H1 (cell line): ENCODE data around the gene PRR16. TPM values are rescaled to one million over a fixed set of nuclear protein-coding genes. Genes with fewer than 3 reads are reported as not detected.

Experiments
- CTCF ChIA-PET: fragments of 300-600 bp; sonication (Branson Sonifier 250); formaldehyde crosslinking; loops from one replicate; lab custom pipeline; 2021; ENCODE audit not compliant: partially characterized antibody; lab: Charles Lee
- POLR2A ChIA-PET: fragments of 300-600 bp; sonication (Branson Sonifier 250); formaldehyde crosslinking; loops from one replicate; lab custom pipeline; 2021; ENCODE audit warnings: inconsistent platforms; ENCODE audit not compliant: partially characterized antibody; lab: Charles Lee
- DNase-seq, 2 experiments: peaks; one replicate each; pipeline versions ENCODE4 v3.0.0 to v3.0.0-alpha.2; 2010 to 2022; ENCODE audit warnings: low spot score in 2 of 2, low read depth in 1 of 2, mixed read lengths in 1 of 2
- FAIRE-seq: peaks from 2 replicates; lab custom pipeline; 2011; peaks lifted over from hg19 to GRCh38; lab: Jason Lieb, UNC
- H2AFZ ChIP-seq: 2 replicates; pipeline ENCODE4 v1.8.1; 2012; ENCODE audit warnings: low read length, inconsistent platforms
- H2AK5ac ChIP-seq: 2 replicates; pipeline ENCODE4 v1.6.1; 2013; ENCODE audit warnings: low read depth, low read length
- H2BK120ac ChIP-seq: replicated peaks from 2 replicates; pipeline ENCODE3; 2013; ENCODE audit warnings: low read depth, low read length, inconsistent platforms
- H2BK12ac ChIP-seq: 2 replicates; pipeline ENCODE4 v1.6.1; 2013; ENCODE audit warnings: low read depth, low read length
- H2BK15ac ChIP-seq: 2 replicates; pipeline ENCODE4 v1.6.1; 2013; ENCODE audit warnings: low read length
- H2BK20ac ChIP-seq: 2 replicates; pipeline ENCODE4 v1.6.1; 2013; ENCODE audit warnings: low read length
- H2BK5ac ChIP-seq: 2 replicates; pipeline ENCODE4 v1.6.1; 2013; ENCODE audit warnings: low read depth, low read length
- H3K14ac ChIP-seq: 2 replicates; pipeline ENCODE4 v1.6.1; 2013; ENCODE audit warnings: inconsistent platforms; ENCODE audit not compliant: insufficient read length
- H3K18ac ChIP-seq: 2 replicates; pipeline ENCODE4 v1.6.1; 2013; ENCODE audit warnings: low read length; ENCODE audit errors: extremely low read depth
- H3K23ac ChIP-seq: 2 replicates; pipeline ENCODE4 v1.6.1; 2013; ENCODE audit warnings: inconsistent platforms; ENCODE audit not compliant: insufficient read length
- H3K23me2 ChIP-seq: 2 replicates; pipeline ENCODE4 v1.6.1; 2013; ENCODE audit warnings: low read depth, low read length
- H3K27ac ChIP-seq: 2 replicates; pipeline ENCODE4 v1.6.1; 2011; ENCODE audit warnings: low read depth, low read length, inconsistent platforms
- H3K27me3 ChIP-seq, 4 experiments: replicated peaks in 1 of 4; 1 replicate in 1 of 4; 2 replicates in 3 of 4; pipeline versions ENCODE4 v1.6.1 to v1.8.1; 2011 to 2013; ENCODE audit warnings: low read length in 3 of 4, mild to moderate bottlenecking in 3 of 4, inconsistent platforms in 2 of 4, mixed read lengths in 2 of 4, moderate library complexity in 1 of 4; ENCODE audit not compliant: control insufficient read depth in 3 of 4, insufficient read depth in 3 of 4; ENCODE audit errors: extremely low read depth in 1 of 4
- H3K36me3 ChIP-seq, 4 experiments: 2 replicates each; pipeline versions ENCODE4 v1.6.1 to v1.8.1; 2011 to 2013; ENCODE audit warnings: mild to moderate bottlenecking in 4 of 4, low read length in 3 of 4, moderate library complexity in 2 of 4, control low read depth in 1 of 4, inconsistent platforms in 1 of 4; ENCODE audit not compliant: insufficient read depth in 4 of 4, control insufficient read depth in 2 of 4
- H3K4ac ChIP-seq: replicated peaks from 2 replicates; pipeline ENCODE3; 2013; ENCODE audit warnings: low read length, low read depth, mixed read lengths, inconsistent platforms; ENCODE audit not compliant: insufficient read length
- H3K4me1 ChIP-seq, 4 experiments: replicated peaks in 1 of 4; 1 replicate in 1 of 4; 2 replicates in 3 of 4; pipeline versions ENCODE4 v1.6.1 to v1.8.1; 2011 to 2013; ENCODE audit warnings: low read length in 3 of 4, inconsistent platforms in 2 of 4, mixed read lengths in 1 of 4; ENCODE audit not compliant: insufficient read depth in 4 of 4, control insufficient read depth in 3 of 4
- H3K4me2 ChIP-seq, 2 experiments: 2 replicates each; pipeline versions ENCODE4 v1.6.1 to v1.8.1; 2011 to 2013; ENCODE audit warnings: low read depth in 2 of 2, low read length in 2 of 2, control low read depth in 1 of 2, inconsistent platforms in 1 of 2, mild to moderate bottlenecking in 1 of 2; ENCODE audit not compliant: insufficient read depth in 1 of 2
- H3K4me3 ChIP-seq, 4 experiments: fragments of 200-600, 300-600 bp in 1 of 4; sonication (generic), shearing (Covaris generic), sonication (Bioruptor Twin) in 1 of 4; 2 replicates each; pipeline versions ENCODE4 v1.5.1 to v1.8.1; 2011 to 2016; ENCODE audit warnings: low read length in 4 of 4, low read depth in 3 of 4, control low read depth in 2 of 4, inconsistent platforms in 2 of 4, mild to moderate bottlenecking in 2 of 4, mixed read lengths in 1 of 4, moderate library complexity in 1 of 4; ENCODE audit not compliant: insufficient read depth in 2 of 4; ENCODE audit errors: extremely low read depth in 1 of 4
- H3K56ac ChIP-seq: replicated peaks from 2 replicates; pipeline ENCODE3; 2013; ENCODE audit warnings: low read depth, mild to moderate bottlenecking, mixed read lengths, low read length, inconsistent platforms; ENCODE audit not compliant: insufficient read length
- H3K79me1 ChIP-seq: 2 replicates; pipeline ENCODE4 v1.6.1; 2013; ENCODE audit warnings: low read depth, low read length, control low read depth
- H3K79me2 ChIP-seq, 2 experiments: 2 replicates each; pipeline versions ENCODE4 v1.6.1 to v1.8.1; 2012 to 2013; ENCODE audit warnings: low read length in 2 of 2, mild to moderate bottlenecking in 2 of 2, inconsistent platforms in 1 of 2; ENCODE audit not compliant: insufficient read depth in 2 of 2, control insufficient read depth in 1 of 2
- H3K9ac ChIP-seq, 4 experiments: replicated peaks in 1 of 4; 1 replicate in 1 of 4; 2 replicates in 3 of 4; pipeline versions ENCODE4 v1.6.1 to v1.8.1; 2011 to 2013; ENCODE audit warnings: low read depth in 3 of 4, low read length in 3 of 4, control low read depth in 2 of 4, mild to moderate bottlenecking in 2 of 4, moderate library complexity in 2 of 4, inconsistent platforms in 1 of 4; ENCODE audit errors: extremely low read depth in 1 of 4
- H3K9me3 ChIP-seq, 2 experiments: 2 replicates each; pipeline versions ENCODE4 v1.6.1 to v1.8.1; 2012 to 2013; ENCODE audit warnings: mild to moderate bottlenecking in 2 of 2, moderate library complexity in 2 of 2, control low read depth in 1 of 2, inconsistent platforms in 1 of 2, low read depth in 1 of 2, low read length in 1 of 2, mixed read lengths in 1 of 2; ENCODE audit not compliant: insufficient read depth in 2 of 2
- H4K20me1 ChIP-seq, 2 experiments: replicated peaks in 1 of 2; 2 replicates each; pipeline versions ENCODE3 to v1.8.1; 2011 to 2013; ENCODE audit warnings: inconsistent platforms in 2 of 2, low read length in 2 of 2, mild to moderate bottlenecking in 1 of 2; ENCODE audit not compliant: insufficient read depth in 2 of 2, control insufficient read depth in 1 of 2
- H4K5ac ChIP-seq: 2 replicates; pipeline ENCODE4 v1.6.1; 2013; ENCODE audit warnings: low read length, low read depth, mixed read lengths, inconsistent platforms; ENCODE audit not compliant: insufficient read length
- H4K8ac ChIP-seq: 2 replicates; pipeline ENCODE4 v1.8.0; 2013; ENCODE audit warnings: mild to moderate bottlenecking, moderate library complexity, low read length, inconsistent platforms; ENCODE audit not compliant: insufficient read depth; ENCODE audit errors: extremely low read depth
- H4K91ac ChIP-seq: replicated peaks from 2 replicates; pipeline ENCODE3; 2013; ENCODE audit warnings: low read length, mixed read lengths, inconsistent platforms; ENCODE audit not compliant: insufficient read length
- EP300 ChIP-seq, 2 experiments: IDR thresholded peaks; 1 replicate in 1 of 2; 2 replicates in 1 of 2; pipeline ENCODE4 v1.6.1; 2011 to 2012; ENCODE audit warnings: low read depth in 2 of 2, low read length in 2 of 2, mild to moderate bottlenecking in 2 of 2, borderline replicate concordance in 1 of 2, inconsistent platforms in 1 of 2, moderate library complexity in 1 of 2
- HDAC2 ChIP-seq, 2 experiments: fragments of 300-600 bp in 1 of 2; sonication (generic) in 1 of 2; IDR thresholded peaks; 2 replicates each; pipeline ENCODE4 v1.6.1; 2011 to 2012; ENCODE audit warnings: low read depth in 2 of 2, low read length in 2 of 2, mild to moderate bottlenecking in 2 of 2, moderate library complexity in 2 of 2, borderline replicate concordance in 1 of 2, inconsistent platforms in 1 of 2
- SUZ12 ChIP-seq: fragments of 200-600 bp; sonication (generic); IDR thresholded peaks from 2 replicates; pipeline ENCODE4 v1.6.1; 2012; ENCODE audit warnings: mild to moderate bottlenecking, inconsistent platforms, low read length, moderate library complexity, mixed read lengths
- WGBS, 2 experiments: shearing (Covaris generic) in 1 of 2; methylation state at CpG; one replicate each; pipeline versions ENCODE4 v1.1.6 to v1.1.7; 2013 to 2015; ENCODE audit warnings: low lambda C conversion rate in 2 of 2, mixed read lengths in 2 of 2, inconsistent platforms in 1 of 2, low coverage in 1 of 2, missing lambda C conversion rate in 1 of 2; ENCODE audit not compliant: insufficient replicate concordance in 2 of 2, insufficient coverage in 1 of 2, insufficient read length in 1 of 2; ENCODE audit errors: extremely low coverage in 1 of 2, missing lambda C conversion rate in 1 of 2; 5-methylcytosine and 5-hydroxymethylcytosine counted together
- polyA plus RNA-seq, 7 experiments: library from polyadenylated mRNA; depleted of rRNA in 3 of 7; stranded (reverse) in 5 of 7; unstranded in 2 of 7; fragments of >200 nt in 5 of 7; fragments of 200-250 nt in 2 of 7; gene quantifications; 1 replicate in 5 of 7; 2 replicates in 1 of 7; 4 replicates in 1 of 7; pipeline versions ENCODE4 v1.2.1 to v1.2.3, GENCODE V29; 2011 to 2013; ENCODE audit warnings: missing spikeins in 2 of 7, mixed read lengths in 2 of 7
- total RNA-seq: library from RNA; stranded (reverse); fragmentation: NEBNext Ultra II Directional; extraction: Animal tissue kit (Norgen Biotek cat#: 25700); gene quantifications from 2 replicates; pipeline ENCODE4 v1.2.1, GENCODE V29; 2021

The PRR16 gene
- total and polyA plus RNA-seq, 2 of the 8 experiments (the other 6 are each of a cell fraction or from before 2014, with no cell fraction given): 0.73 to 1.6 TPM

DNA sequence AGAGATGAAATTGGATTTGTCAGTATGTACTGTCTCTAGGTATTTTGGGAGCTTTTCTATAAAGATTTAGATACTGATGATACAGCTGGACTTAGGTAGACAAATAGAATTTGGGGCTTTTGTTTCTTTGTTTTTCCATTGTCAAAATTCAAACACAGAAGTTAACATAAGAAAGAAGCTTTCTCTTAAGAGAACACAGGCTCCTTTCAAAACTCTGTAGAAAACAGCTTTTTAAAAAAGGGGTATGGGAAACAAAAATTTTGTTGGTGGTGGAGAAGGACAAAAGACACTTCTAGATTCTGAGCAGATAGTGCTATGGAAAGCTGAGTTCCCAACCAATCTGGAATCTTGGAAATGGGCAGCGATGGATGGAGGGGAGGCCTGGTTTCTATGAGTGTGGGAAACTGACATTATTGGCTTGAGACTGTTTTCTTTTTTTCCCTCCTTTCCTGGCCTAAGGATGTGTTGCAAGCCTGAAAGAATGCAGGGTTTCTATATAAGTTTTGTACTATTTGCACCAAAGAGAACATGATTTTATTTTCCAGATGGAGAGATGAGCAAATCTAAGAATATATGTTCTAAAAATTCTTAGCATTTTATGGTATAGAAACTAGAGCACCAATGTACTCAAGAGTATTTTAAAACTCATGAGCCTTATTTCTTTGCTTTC is 240.0 kb downstream of the PRR16 start:
- H3K14ac ChIP-seq: no peak overlapping the region
- peak overlapping the region; percentile 81; the same call in 1 of the 2 replicates for H2BK12ac ChIP-seq
- 0% methylated on average over 1 of the region's 1 CpG; no CpG with 5 or more reads in 1 of the 2 experiments for WGBS, 2 experiments
- no peak overlapping the region for H4K8ac ChIP-seq
- H4K20me1 ChIP-seq: no peaks in the 10 kb centered on the region
- H3K23ac ChIP-seq: no peak overlapping the region
- no peak overlapping the region for H2BK15ac ChIP-seq
- H3K36me3 ChIP-seq: peaks cover 0 to 18% (median 2%) of the 10 kb centered on the region in 4 experiments; a peak in 3 of 8 replicates
- H3K79me1 ChIP-seq: no peaks in the 10 kb centered on the region
- no peaks in the 10 kb centered on the region for H3K9me3 ChIP-seq
- H3K79me2 ChIP-seq: peaks cover 0 to 45% of the 10 kb centered on the region in 2 experiments; a peak in 2 of 4 replicates
- peak overlapping the region; percentile 67; the same call in 1 of the 2 replicates for H3K27ac ChIP-seq
- POLR2A ChIA-PET: interaction anchor here (0.6 to 3.0 kb wide), 10 partner anchors 9 to 89 kb away, joined by 3 to 20 read pairs (median 3); no protein-coding TSS in a partner anchor
- H3K56ac ChIP-seq: no peak overlapping the region
- H2BK5ac ChIP-seq: peak overlapping the region; percentile 61; the same call in 1 of the 2 replicates
- no peak for DNase-seq
- peak overlapping the region; percentile 68 for H4K5ac ChIP-seq
- no peak overlapping the region for H3K9ac ChIP-seq
- H2BK120ac ChIP-seq: no peak overlapping the region
- H3K4ac ChIP-seq: no peak overlapping the region
- H3K4me2 ChIP-seq: peak overlapping the region; percentile 50 to 91
- no peak overlapping the region; the same call in 1 of the 2 replicates for H2AK5ac ChIP-seq
- peaks cover 7% of the 10 kb centered on the region for H3K23me2 ChIP-seq
- peak overlapping the region; percentile 63 for H3K18ac ChIP-seq
- H2BK20ac ChIP-seq: peak overlapping the region; percentile 82; the same call in 1 of the 2 replicates
- H3K4me1 ChIP-seq: peaks cover 0 to 25% (median 3%) of the 10 kb centered on the region in 4 experiments; a peak in 4 of 7 replicates
- TF ChIP-seq SUZ12 (no peak), EP300 (IDR thresholded peaks at IDR 0.05; ENCODE audit: borderline replicate concordance in 1 of 2, low read depth in 2 of 2, low read length in 2 of 2) (no peak; a peak in 1 of 3 replicates), HDAC2 (IDR thresholded peaks at IDR 0.05; ENCODE audit: borderline replicate concordance in 1 of 2, low read depth in 2 of 2, low read length in 2 of 2) (peak in 1 of 2 experiments; percentile 60; a peak in 1 of 4 replicates)
- TF ChIP-seq, all 59 proteins: peak for 1
- CTCF ChIA-PET: interaction anchor here (0.6 kb wide), 1 partner anchor 47 kb away, joined by 3 read pairs; no protein-coding TSS in a partner anchor
- Histone ChIP-seq H2AFZ (no peak overlapping the region), H4K91ac (peak overlapping the region; percentile 72), H3K27me3 (peaks cover 0 to 13% (median 7%) of the 10 kb centered on the region in 4 experiments; a peak in 5 of 7 replicates), H3K4me3 (peak overlapping the region; percentile 7 to 82 (median 52); a peak in 5 of 8 replicates)
- FAIRE-seq: peak; percentile 55
